K562 (cell line): ENCODE measurements around the gene MADD. TPM values are rescaled to one million over a fixed set of nuclear protein-coding genes. Genes with fewer than 3 reads are reported as not detected.

ENCODE experiments used
- CBFA2T2 ChIP-seq: fragments of 450-650 bp; conservative IDR thresholded peaks from 2 replicates; pipeline ENCODE4 v1.6.1; 2017; ENCODE audit warnings: mild to moderate bottlenecking
- MYC ChIP-seq, 2 experiments: fragments of 250-450 bp in 1 of 2; sonication (Bioruptor Pico) in 1 of 2; IDR thresholded peaks; 2 replicates each; pipeline versions ENCODE4 v1.5.1 to v1.6.1; 2012 to 2021; ENCODE audit warnings: low read depth in 2 of 2, borderline replicate concordance in 1 of 2, improper control_type of control experiment in 1 of 2, low read length in 1 of 2, mild to moderate bottlenecking in 1 of 2, moderate library complexity in 1 of 2
- ZBTB40 ChIP-seq, 2 experiments: fragments of 450-650 bp in 1 of 2; sonication (generic) in 1 of 2; formaldehyde crosslinking in 1 of 2; IDR thresholded peaks; 2 replicates each; pipeline versions ENCODE4 v1.7.1 to v1.9.0; 2016 to 2022; ENCODE audit warnings: inconsistent platforms in 1 of 2, mild to moderate bottlenecking in 1 of 2, missing genetic modification reagents in 1 of 2
- polyA plus RNA-seq, 8 experiments: library from polyadenylated mRNA; depleted of rRNA in 4 of 8; stranded (reverse) in 5 of 8; unstranded in 3 of 8; fragments of >200 nt; fragmentation: Nextera tagmentation in 2 of 8; fragmentation: Illumina TruSeq in 1 of 8; extraction: Ambion mirVana in 2 of 8; extraction: Trizol in 1 of 8; gene quantifications; 2 replicates each; pipeline versions ENCODE4 v1.2.1 to v1.2.3, GENCODE V29; 2011 to 2014; ENCODE audit warnings: inconsistent platforms in 1 of 8, missing spikeins in 1 of 8
- total RNA-seq, 7 experiments: library from RNA; depleted of rRNA in 6 of 7; stranded (reverse); fragments of >200 nt in 6 of 7; fragmentation: Illumina TruSeq in 2 of 7; extraction: Trizol in 2 of 7; gene quantifications; 2 replicates each; pipeline versions ENCODE4 v1.2.1 to v1.2.3, GENCODE V29; 2011 to 2021; ENCODE audit warnings: low replicate concordance in 1 of 7

The MADD gene
- total and polyA plus RNA-seq, 9 of the 15 experiments (the other 6 are each of a cell fraction or from before 2014, with no cell fraction given): 0.68 to 57.6 (median 33.6) TPM

- TF ChIP-seq ZBTB40 (IDR thresholded peaks at IDR 0.05) (0 out of 2 replicates have a peak, but pooled peaks have one; percentile 29), ZBTB40 (CRISPR knock-in tag; IDR thresholded peaks at IDR 0.05) (no peak), CBFA2T2 (peak; percentile 82), MYC (IDR thresholded peaks at IDR 0.05; ENCODE audit: low read depth, low read length) (peak; percentile 68; the same call in 1 of the 2 replicates), MYC (CRISPR knock-in tag; IDR thresholded peaks at IDR 0.05; ENCODE audit: borderline replicate concordance, low read depth) (peak; percentile 29; the same call in 1 of the 2 replicates)
These were observed 108.3 kb downstream of the MADD start, which contains the start of gene SPI1 (continued) for GRCh38 chr11:47378010-47378835.
